Stimulated activated CD4-positive, alpha-beta T cell treated with anti-CD3 and anti-CD28 coated beads, Interleukin-2, amount 100 ng/mL, for 24 hours (primary cell): ENCODE results near the gene PDE8B.

ENCODE experiments used
- DNase-seq, 2 donors: peaks; one replicate each; pipeline ENCODE4 v3.0.0-alpha.2; 2020

PDE8B gene

DNA sequence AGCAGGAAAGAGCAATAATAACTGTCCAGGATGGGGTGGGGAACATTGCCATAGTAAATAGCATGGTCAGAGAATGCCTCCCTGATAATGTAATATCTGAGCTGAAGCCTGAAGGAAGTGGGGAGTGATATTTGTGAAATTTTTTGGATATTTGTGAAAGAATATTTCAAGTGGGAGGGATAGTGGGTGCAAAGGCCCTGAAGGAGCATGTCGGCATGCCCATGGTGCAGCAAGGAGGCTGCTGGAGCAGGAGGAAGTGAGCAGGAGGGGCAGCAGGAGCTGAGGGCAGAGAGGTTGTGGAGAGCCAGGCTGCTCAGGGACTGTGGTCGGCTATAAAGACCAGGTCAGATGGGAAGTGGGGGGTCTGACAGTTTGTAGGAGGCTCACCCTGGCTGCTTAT is 21.1 kb upstream of the PDE8B start:
- DNase-seq, result no peak

- no peak for DNase-seq
Observed at GRCh38 chr5:77192441-77193050, 17.9 kb upstream of the PDE8B start.

- no peak for DNase-seq
Observed at GRCh38 chr5:77194762-77195161, 15.7 kb upstream of the PDE8B start.

GRCh38 chr5:77197840-77198554 is 12.5 kb upstream of the PDE8B start:
- no peak for DNase-seq

GRCh38 chr5:77200663-77201062 is 9.8 kb upstream of the PDE8B start:
- DNase-seq, result no peak

DNA sequence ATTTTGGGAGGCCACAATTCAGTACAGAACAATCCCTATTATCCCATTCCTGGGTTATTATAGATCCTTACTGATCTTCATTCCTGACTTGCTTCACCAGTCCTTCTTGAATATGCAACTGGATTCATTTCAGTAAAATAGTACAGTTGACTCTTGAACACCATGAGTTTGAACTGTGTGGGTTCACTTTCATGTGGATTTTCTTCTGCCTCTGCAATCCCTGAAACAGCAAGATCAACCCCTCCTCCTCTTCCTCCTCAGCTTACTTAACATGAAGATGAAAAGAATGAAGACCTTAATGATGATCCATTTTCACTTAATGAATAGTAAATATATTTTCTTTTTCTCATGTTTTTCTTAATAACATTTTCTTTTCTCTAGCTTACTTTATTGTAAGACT is 8.3 kb upstream of the PDE8B start:
- DNase-seq, result no peak

DNA sequence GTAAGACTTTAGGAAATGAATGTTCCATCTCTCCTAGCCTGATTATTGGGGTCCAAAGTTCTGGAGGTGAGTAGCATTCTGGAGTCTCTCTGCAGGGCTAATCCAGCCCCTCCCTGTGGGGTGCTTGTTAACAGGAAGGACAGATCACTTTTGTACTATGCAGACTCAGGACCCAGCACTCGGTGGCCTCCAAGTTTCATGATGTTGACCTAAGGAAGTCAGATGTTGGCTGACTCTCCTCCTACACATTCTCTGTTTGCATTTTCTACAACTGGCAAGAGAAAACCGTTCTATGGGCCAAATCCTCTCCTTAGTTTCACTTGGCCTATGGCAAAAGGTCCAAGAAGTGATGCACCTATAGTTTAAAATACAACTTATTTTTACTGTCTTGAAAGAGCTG is 5.5 kb upstream of the PDE8B start:
- no peak for DNase-seq

DNA sequence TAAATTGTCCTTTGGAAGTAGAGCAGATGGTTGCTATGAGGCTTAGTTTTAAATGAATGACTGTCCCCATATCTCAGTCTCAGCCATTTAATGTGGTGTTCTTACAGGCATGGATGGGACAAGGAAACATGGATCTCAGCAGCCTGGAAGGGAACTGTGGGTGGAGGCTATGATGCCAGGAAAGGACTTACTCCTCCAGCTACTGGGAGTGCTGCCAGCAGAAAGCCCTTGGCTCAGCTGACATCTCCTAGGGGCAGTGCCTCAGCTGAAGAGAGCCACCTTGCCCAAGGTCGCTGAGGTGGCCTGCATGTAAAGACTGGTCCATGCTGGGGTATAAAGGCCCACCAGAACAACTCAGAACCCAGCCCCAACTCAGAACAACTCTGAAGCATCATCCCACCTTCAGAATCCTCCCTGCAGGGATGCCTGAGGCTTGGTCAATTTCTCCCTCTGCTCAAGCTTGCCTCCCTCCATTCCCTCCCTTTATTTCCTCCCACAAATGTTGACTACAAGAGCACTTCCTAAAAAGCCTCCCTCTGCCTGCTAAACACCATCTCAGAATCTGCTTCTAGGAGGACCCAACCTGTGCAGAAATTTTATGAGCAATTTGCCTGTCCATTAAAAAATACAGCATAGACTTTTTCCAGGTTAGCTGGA is 1.8 kb upstream of the PDE8B start:
- DNase-seq, result no peak

- no peak for DNase-seq
Observed at GRCh38 chr5:77209495-77210090, 887 bp upstream of the PDE8B start.

- no peak for DNase-seq
Observed at GRCh38 chr5:77210964-77211690, 647 bp downstream of the PDE8B start.

DNA sequence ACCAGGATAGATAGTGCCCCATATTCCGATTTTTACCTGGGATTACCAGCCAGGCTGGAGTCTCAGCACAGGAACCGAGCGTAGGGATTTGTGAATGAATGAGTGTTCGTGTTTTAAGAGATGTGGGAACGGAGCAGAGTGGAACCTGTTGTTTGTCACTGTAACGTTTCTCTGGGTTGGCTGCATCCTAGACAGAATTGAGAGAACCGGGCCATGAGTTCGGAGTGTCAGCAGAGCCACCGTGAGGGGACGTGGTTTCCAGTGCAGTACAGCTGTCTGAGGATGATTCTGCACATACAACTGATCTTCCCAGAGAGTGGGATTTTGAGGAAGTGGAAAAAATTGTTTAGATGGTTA is 1.2 kb downstream of the PDE8B start:
- DNase-seq, result no peak

DNA sequence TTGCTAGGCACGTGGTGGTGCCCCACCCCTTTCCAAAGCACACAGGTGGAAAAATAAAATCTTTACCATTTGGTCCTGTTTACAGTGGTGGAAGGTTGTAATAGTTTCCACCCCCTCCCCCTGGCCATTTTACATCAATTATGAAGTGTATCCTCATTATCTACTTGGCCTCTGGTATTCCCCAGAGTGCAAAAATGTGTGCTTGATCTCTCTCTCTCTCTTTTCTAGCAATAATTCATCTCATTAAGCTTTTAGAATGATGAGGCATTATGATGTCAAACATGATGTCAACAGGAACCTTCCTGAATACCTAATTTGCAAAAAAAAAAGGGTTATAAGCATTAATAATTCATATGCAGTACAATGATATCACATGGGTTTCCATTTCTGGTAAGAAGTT is 3.1 kb downstream of the PDE8B start:
- DNase-seq, result no peak

GRCh38 chr5:77214151-77214550 is 3.7 kb downstream of the PDE8B start:
- no peak for DNase-seq

GRCh38 chr5:77218263-77218662 is 7.8 kb downstream of the PDE8B start:
- DNase-seq, result no peak

GRCh38 chr5:77221115-77221514 is 10.6 kb downstream of the PDE8B start:
- no peak for DNase-seq

- DNase-seq, result no peak
Observed at GRCh38 chr5:77222722-77223121, 12.2 kb downstream of the PDE8B start.

DNA sequence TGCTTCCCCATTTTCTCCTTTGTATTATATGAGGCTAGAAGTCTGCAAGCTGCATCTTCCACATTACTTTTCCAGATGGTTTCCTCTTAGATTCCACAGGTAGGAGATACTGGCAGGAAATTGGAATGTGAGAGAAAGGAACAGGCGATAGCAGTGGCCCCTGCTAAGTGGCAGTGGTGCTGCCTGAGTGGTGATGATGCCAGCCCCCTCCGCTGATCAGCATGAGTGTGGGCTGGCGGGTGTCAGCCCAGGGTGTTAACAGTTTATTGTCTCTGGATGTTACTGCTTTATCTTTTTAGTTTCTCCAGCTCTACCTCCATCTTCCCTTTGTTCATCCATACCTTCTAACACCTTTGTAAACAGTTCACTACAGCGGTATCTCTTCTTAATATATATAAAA is 13.2 kb downstream of the PDE8B start:
- DNase-seq, result no peak

DNA sequence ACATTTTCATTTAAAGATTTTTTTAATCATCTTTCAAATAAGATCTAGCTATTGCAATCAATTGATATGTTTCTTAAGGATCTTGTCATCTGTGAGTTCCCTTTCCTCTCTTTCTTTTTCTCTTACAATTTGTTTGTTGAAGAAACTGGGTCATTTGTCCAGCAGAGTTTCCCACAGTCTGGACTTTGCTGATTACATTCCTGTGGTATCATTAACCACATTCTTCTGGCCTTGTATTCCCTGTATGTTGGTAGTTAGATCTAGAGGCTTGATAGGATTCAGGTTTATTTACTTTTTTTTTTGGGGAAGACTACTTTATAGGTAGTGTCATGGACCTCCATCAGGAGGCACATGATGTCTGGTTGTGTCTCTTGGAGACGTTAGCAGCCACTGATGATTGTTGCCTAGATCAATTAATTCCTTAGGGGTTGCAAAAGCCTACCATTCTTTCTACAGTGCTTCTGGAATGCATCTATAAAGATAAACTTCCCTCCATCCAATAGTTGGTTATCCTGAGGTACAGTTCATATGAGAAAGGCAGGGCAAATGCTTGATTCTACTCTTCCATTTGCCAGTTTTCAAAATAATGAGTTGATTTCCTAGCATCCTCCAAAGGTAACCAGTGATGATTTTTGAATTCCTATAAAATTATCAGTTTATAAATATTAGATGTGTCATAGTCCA is 14.3 kb downstream of the PDE8B start:
- DNase-seq, result no peak

- DNase-seq, result no peak
Observed at GRCh38 chr5:77225531-77225930, 15.1 kb downstream of the PDE8B start.

DNA sequence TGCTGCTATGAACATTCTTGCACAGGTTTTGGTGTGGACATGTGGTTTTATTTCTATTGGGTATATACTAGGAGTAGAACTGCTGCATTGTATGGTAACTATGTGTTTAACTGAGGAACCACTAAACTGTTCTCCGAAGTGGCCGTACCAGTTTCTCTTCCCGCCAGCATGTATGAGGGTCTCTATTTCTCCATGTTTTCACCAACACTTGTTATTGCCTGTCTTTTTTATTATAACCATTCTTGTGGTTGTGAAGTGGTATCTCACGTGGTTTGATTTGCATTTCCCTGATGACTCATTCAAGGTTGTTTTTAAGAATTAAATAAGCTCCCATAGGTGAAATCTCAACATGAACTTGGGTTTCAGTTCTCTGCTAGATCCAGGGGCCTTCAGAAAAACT is 19.4 kb downstream of the PDE8B start:
- DNase-seq, result no peak

- no peak for DNase-seq
Observed at GRCh38 chr5:77230727-77231470, 20.4 kb downstream of the PDE8B start.
